Cardiac muscle cell (in vitro differentiated cells and primary cell): ENCODE data around the gene ETV5. TPM values are rescaled to one million over a fixed set of nuclear protein-coding genes. Genes with fewer than 3 reads are reported as not detected.

Experiments
- DNase-seq, 2 donors: peaks; one replicate each; pipeline versions ENCODE4 v3.0.0 to v3.0.0-alpha.2; 2010 to 2017; ENCODE audit warnings: low read depth in 1 of 2, low spot score in 1 of 2
- H3K27ac ChIP-seq: fragments of 200-600 bp; sonication (generic); 2 replicates; pipeline ENCODE4 v1.5.1; 2016
- H3K27me3 ChIP-seq: fragments of 200-600 bp; sonication (generic); 2 replicates; pipeline ENCODE4 v1.6.0; 2016; ENCODE audit warnings: control low read depth
- H3K36me3 ChIP-seq: fragments of 200-600 bp; sonication (generic); 2 replicates; pipeline ENCODE4 v1.5.1; 2016; ENCODE audit warnings: control low read depth
- H3K4me1 ChIP-seq: fragments of 200-600 bp; sonication (generic); 2 replicates; pipeline ENCODE4 v1.8.1; 2017; ENCODE audit warnings: low read depth, mild to moderate bottlenecking, mixed run types
- H3K4me3 ChIP-seq: fragments of 200-600 bp; sonication (generic); 2 replicates; pipeline ENCODE4 v1.5.1; 2016; ENCODE audit warnings: mild to moderate bottlenecking
- H3K9me3 ChIP-seq: fragments of 200-600 bp; sonication (generic); 2 replicates; pipeline ENCODE4 v1.5.1; 2017; ENCODE audit warnings: low read depth, mild to moderate bottlenecking, control low read depth
- polyA plus RNA-seq: library from polyadenylated mRNA; unstranded; fragments of >200 nt; fragmentation: Nextera tagmentation; extraction: Ambion mirVana; gene quantifications from 2 replicates; pipeline ENCODE4 v1.2.1, GENCODE V29; 2016
- total RNA-seq: library from RNA; depleted of rRNA; stranded (reverse); fragments of >200 nt; gene quantifications from 2 replicates; pipeline ENCODE4 v1.2.3, GENCODE V29; 2016
- TF ChIP-seq, protein P1 (sequence below): IDR thresholded peaks from 2 replicates; pipeline ENCODE4 v1.5.1; 2012; ENCODE audit warnings: low read depth, mild to moderate bottlenecking, low read length

ETV5 gene
- total and polyA plus RNA-seq, 2 experiments from 2014 or later: 16.3 to 29.3 TPM

GRCh38 chr3:186067360-186068242 lies 41.3 kb downstream of the ETV5 start:
- no peaks in the 10 kb centered on the region for H3K27me3 ChIP-seq
- no peak for DNase-seq
- H3K36me3 ChIP-seq: no peaks in the 10 kb centered on the region
- H3K27ac ChIP-seq: no peak overlapping the region
- TF ChIP-seq, protein P1, sequence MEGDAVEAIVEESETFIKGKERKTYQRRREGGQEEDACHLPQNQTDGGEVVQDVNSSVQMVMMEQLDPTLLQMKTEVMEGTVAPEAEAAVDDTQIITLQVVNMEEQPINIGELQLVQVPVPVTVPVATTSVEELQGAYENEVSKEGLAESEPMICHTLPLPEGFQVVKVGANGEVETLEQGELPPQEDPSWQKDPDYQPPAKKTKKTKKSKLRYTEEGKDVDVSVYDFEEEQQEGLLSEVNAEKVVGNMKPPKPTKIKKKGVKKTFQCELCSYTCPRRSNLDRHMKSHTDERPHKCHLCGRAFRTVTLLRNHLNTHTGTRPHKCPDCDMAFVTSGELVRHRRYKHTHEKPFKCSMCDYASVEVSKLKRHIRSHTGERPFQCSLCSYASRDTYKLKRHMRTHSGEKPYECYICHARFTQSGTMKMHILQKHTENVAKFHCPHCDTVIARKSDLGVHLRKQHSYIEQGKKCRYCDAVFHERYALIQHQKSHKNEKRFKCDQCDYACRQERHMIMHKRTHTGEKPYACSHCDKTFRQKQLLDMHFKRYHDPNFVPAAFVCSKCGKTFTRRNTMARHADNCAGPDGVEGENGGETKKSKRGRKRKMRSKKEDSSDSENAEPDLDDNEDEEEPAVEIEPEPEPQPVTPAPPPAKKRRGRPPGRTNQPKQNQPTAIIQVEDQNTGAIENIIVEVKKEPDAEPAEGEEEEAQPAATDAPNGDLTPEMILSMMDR: no peak
- H3K4me3 ChIP-seq: no peak overlapping the region
- H3K4me1 ChIP-seq: peaks cover 9% of the 10 kb centered on the region
- H3K9me3 ChIP-seq: no peaks in the 10 kb centered on the region

DNA sequence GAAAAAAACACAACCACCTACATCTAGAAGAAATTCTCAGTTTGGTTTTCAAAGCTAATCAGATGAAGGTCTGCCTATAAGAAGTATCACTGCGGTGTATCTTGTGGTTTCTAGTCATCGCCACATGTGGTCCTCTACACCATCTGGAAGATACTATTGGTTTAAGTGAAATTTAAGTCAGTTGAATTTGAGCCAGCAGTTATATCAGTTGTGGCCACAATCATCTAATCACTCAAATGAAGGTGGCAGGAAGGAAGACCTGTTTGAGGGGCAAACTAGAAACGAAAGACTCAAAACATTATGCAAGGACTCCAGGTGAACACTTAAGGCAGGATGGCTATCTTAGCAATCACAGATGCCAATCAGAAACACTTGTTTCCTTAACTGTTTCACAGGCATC lies 48.7 kb downstream of the ETV5 start:
- DNase-seq: no peak
- no peaks in the 10 kb centered on the region for H3K36me3 ChIP-seq
- no peaks in the 10 kb centered on the region for H3K27me3 ChIP-seq
- no peak overlapping the region for H3K4me3 ChIP-seq
- no peak overlapping the region for H3K27ac ChIP-seq
- H3K4me1 ChIP-seq: no peaks in the 10 kb centered on the region
- no peaks in the 10 kb centered on the region for H3K9me3 ChIP-seq
- TF ChIP-seq, protein P1: no peak

DNA sequence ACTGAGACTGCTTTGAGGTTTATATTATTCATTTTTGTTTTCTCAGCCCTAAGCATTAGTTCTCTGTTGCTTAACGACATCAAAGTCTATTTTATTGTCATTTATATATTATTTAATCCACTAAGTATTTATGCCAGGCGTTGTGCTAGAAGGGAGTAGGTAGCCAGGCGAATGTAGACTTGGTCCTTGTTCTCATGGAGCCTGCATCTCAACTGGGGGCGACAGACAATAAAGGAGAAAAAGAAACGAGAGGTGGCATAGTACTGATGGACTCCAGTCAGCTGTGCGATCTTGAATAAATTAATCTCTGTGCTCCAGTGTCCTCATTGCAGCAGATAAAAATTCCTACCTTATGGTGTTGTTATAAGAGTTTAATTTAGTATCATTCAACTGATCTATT lies 49.7 kb downstream of the ETV5 start:
- no peak for DNase-seq
- H3K36me3 ChIP-seq: no peaks in the 10 kb centered on the region
- no peak overlapping the region for H3K4me3 ChIP-seq
- no peaks in the 10 kb centered on the region for H3K9me3 ChIP-seq
- TF ChIP-seq, protein P1: no peak
- H3K27ac ChIP-seq: no peak overlapping the region
- H3K4me1 ChIP-seq: no peaks in the 10 kb centered on the region
- H3K27me3 ChIP-seq: no peaks in the 10 kb centered on the region

DNA sequence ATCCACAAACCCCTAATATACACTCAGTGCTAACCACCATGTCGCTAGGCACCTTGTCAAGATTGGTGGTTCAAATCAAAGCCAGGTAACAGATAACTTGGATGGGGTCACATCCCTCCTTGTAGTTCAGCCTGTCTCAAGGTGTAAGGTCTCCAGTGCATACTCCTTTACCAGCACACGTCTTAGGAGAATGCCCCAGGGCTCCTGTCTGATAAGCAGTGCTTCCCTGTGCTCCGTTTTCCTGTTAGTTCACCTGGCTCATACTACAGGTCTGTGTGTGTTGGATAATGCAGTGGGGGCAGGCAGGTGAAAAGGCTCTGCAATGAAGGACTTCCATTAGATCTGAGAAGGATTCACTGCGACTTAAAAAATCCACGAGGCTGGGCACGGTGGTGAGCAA lies 50.7 kb downstream of the ETV5 start:
- Histone ChIP-seq H3K36me3 (no peaks in the 10 kb centered on the region), H3K4me1 (no peaks in the 10 kb centered on the region), H3K27me3 (no peaks in the 10 kb centered on the region), H3K27ac (no peak overlapping the region), H3K4me3 (no peak overlapping the region), H3K9me3 (no peaks in the 10 kb centered on the region)
- DNase-seq: no peak
- TF ChIP-seq, protein P1: no peak

GRCh38 chr3:186057594-186057993 lies 51.3 kb downstream of the ETV5 start:
- peak in 1 of 2 donors; percentile 81 for DNase-seq
- Histone ChIP-seq H3K36me3 (no peaks in the 10 kb centered on the region), H3K4me1 (no peaks in the 10 kb centered on the region), H3K9me3 (no peaks in the 10 kb centered on the region), H3K27ac (no peak overlapping the region), H3K4me3 (no peak overlapping the region), H3K27me3 (no peaks in the 10 kb centered on the region)
- TF ChIP-seq, protein P1: no peak
